K562 (cell line): ENCODE data around the gene UBAP1L.

ENCODE experiments used
- CREM ChIP-seq: IDR thresholded peaks from 2 replicates; pipeline ENCODE4 v1.6.1; 2014; ENCODE audit warnings: antibody characterized with exemption, low read depth
- CTCF ChIP-seq, 3 experiments: IDR thresholded peaks in 2 of 3; conservative IDR thresholded peaks in 1 of 3; 2 replicates each; pipeline ENCODE4 v1.5.1; 2011 to 2012; ENCODE audit warnings: low read length in 3 of 3, mild to moderate bottlenecking in 3 of 3, control low read depth in 2 of 3, improper control_type of control experiment in 1 of 3, inconsistent platforms in 1 of 3, low read depth in 1 of 3, mixed read lengths in 1 of 3, moderate library complexity in 1 of 3; ENCODE audit not compliant: insufficient read depth in 2 of 3
- FOSL1 ChIP-seq: fragments of 200-800 bp; sonication (Bioruptor generic); conservative IDR thresholded peaks from 2 replicates; pipeline ENCODE4 v1.6.1; 2016; ENCODE audit warnings: missing genetic modification characterization, missing compliant biosample characterization
- JUND ChIP-seq, 2 experiments: IDR thresholded peaks; 2 replicates in 1 of 2; 3 replicates in 1 of 2; pipeline ENCODE4 v1.6.1; 2011; ENCODE audit warnings: borderline replicate concordance in 2 of 2, low read depth in 2 of 2, low read length in 2 of 2, improper control_type of control experiment in 1 of 2, missing biosample characterization in 1 of 2, missing genetic modification characterization in 1 of 2, missing genetic modification reagents in 1 of 2
- MIER1 ChIP-seq: fragments of 450-650 bp; IDR thresholded peaks from 2 replicates; pipeline ENCODE4 v1.6.1; 2016; ENCODE audit warnings: antibody characterized with exemption, mild to moderate bottlenecking, low read depth
- POLR2A ChIP-seq: fragments of 450-650 bp; conservative IDR thresholded peaks from 2 replicates; pipeline ENCODE4 v1.6.1; 2016
- POLR2AphosphoS5 ChIP-seq: IDR thresholded peaks from 2 replicates; pipeline ENCODE4 v1.6.1; 2011; ENCODE audit warnings: mild to moderate bottlenecking, low read depth, low read length, moderate library complexity; ENCODE audit not compliant: control insufficient read depth, insufficient read depth
- SMC3 ChIP-seq: conservative IDR thresholded peaks from 2 replicates; pipeline ENCODE4 v1.6.1; 2011; ENCODE audit warnings: low read depth, low read length, improper control_type of control experiment; ENCODE audit not compliant: insufficient read depth
- YY1 ChIP-seq, 3 experiments: IDR thresholded peaks; 2 replicates each; pipeline ENCODE4 v1.6.1; 2011; ENCODE audit warnings: low read length in 2 of 3, mild to moderate bottlenecking in 2 of 3, moderate library complexity in 2 of 3, borderline replicate concordance in 1 of 3, control low read depth in 1 of 3, low read depth in 1 of 3; ENCODE audit not compliant: insufficient read depth in 3 of 3, insufficient replicate concordance in 2 of 3, control insufficient read depth in 1 of 3, insufficient read length in 1 of 3; ENCODE audit errors: extremely low read depth in 1 of 3
- ZBTB8A ChIP-seq: fragments of 450-650 bp; IDR thresholded peaks from 2 replicates; pipeline ENCODE4 v1.6.1; 2018; ENCODE audit warnings: mild to moderate bottlenecking, moderate library complexity; ENCODE audit not compliant: partially characterized antibody
- ZNF518B ChIP-seq: fragments of 250-450 bp; sonication (Bioruptor Pico); IDR thresholded peaks from 2 replicates; pipeline ENCODE4 v1.5.0; 2021; ENCODE audit warnings: mild to moderate bottlenecking, moderate library complexity
- ZZZ3 ChIP-seq: fragments of 450-650 bp; IDR thresholded peaks from 2 replicates; pipeline ENCODE4 v1.6.1; 2016; ENCODE audit warnings: antibody characterized with exemption, mild to moderate bottlenecking, moderate library complexity
- TF ChIP-seq, protein P1 (sequence below): sonication (generic); formaldehyde crosslinking; IDR thresholded peaks from 2 replicates; pipeline ENCODE4 v1.9.0; 2022; ENCODE audit warnings: mild to moderate bottlenecking, missing genetic modification reagents
- TF ChIP-seq, protein P2 (sequence below): fragments of 450-650 bp; IDR thresholded peaks from 2 replicates; pipeline ENCODE4 v1.6.1; 2017; ENCODE audit warnings: antibody characterized with exemption

DNA sequence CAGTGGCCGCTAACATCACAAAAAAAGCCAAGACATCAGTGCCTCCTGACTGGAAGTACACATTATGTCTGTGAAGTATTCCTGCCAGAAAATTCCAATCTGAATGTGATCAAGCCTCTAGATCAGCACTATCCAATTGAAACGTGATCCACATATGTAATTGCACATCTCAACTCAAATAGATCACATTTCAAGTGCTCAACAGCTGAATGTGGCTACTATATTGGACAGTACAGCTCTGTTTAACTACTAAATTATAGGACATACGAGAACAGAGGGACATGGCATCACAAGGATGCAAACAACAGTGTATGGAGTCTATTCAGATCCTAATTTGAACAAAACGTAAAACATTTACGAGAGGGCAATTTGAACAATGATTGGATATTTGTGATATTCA is 542 bp upstream of the UBAP1L start:
- TF ChIP-seq FOSL1 = no peak
- no peak for TF ChIP-seq CTCF (IDR thresholded peaks at IDR 0.05 in 2 of 3, conservative IDR thresholded peaks at IDR 0.05 in 1 of 3; ENCODE audit: insufficient read depth in 2 of 3, low read depth in 1 of 3, low read length in 3 of 3)
- TF ChIP-seq MIER1 = no peak
- no peak for TF ChIP-seq POLR2AphosphoS5
- no peak for TF ChIP-seq CREM
- no peak for TF ChIP-seq ZZZ3
- TF ChIP-seq ZNF518B (CRISPR knock-in tag) = no peak
- TF ChIP-seq, protein P1, sequence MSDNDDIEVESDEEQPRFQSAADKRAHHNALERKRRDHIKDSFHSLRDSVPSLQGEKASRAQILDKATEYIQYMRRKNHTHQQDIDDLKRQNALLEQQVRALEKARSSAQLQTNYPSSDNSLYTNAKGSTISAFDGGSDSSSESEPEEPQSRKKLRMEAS (CRISPR knock-in tag) = no peak
- TF ChIP-seq YY1 (IDR thresholded peaks at IDR 0.05; ENCODE audit: borderline replicate concordance in 1 of 3, control insufficient read depth in 1 of 3, extremely low read depth in 1 of 3, insufficient read depth in 3 of 3, insufficient read length in 1 of 3, insufficient replicate concordance in 2 of 3, low read depth in 1 of 3, low read length in 2 of 3) = no peak
- TF ChIP-seq, protein P2, sequence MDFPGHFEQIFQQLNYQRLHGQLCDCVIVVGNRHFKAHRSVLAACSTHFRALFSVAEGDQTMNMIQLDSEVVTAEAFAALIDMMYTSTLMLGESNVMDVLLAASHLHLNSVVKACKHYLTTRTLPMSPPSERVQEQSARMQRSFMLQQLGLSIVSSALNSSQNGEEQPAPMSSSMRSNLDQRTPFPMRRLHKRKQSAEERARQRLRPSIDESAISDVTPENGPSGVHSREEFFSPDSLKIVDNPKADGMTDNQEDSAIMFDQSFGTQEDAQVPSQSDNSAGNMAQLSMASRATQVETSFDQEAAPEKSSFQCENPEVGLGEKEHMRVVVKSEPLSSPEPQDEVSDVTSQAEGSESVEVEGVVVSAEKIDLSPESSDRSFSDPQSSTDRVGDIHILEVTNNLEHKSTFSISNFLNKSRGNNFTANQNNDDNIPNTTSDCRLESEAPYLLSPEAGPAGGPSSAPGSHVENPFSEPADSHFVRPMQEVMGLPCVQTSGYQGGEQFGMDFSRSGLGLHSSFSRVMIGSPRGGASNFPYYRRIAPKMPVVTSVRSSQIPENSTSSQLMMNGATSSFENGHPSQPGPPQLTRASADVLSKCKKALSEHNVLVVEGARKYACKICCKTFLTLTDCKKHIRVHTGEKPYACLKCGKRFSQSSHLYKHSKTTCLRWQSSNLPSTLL = no peak
- no peak for TF ChIP-seq ZBTB8A
- no peak for TF ChIP-seq JUND (IDR thresholded peaks at IDR 0.05; ENCODE audit: borderline replicate concordance, low read depth, low read length)
- TF ChIP-seq JUND (tag; IDR thresholded peaks at IDR 0.05; ENCODE audit: borderline replicate concordance, low read depth, low read length) = no peak
- TF ChIP-seq POLR2A = no peak
- no peak for TF ChIP-seq SMC3
